Body of pancreas (tissue), 4 donors: ENCODE results near the gene DGKI. TPM values are rescaled to one million over a fixed set of nuclear protein-coding genes. Genes with fewer than 3 reads are reported as not detected.
A peak's percentile ranks its signal among the peaks of the same experiment; 100 is the strongest.

ENCODE experiments used
- ATAC-seq: fragments of 150-250 bp; one replicate; pipeline ENCODE4 v1.9.1; 2016
- DNase-seq, 4 donors: peaks; one replicate each; pipeline ENCODE4 v3.0.0-alpha.2; 2019
- H3K27ac ChIP-seq, 4 donors: fragments of 200-600 bp; sonication (generic); 1 replicate in 3 of 4; 2 replicates in 1 of 4; pipeline versions ENCODE4 v1.5.1 to v1.6.1; 2016 to 2019; ENCODE audit warnings: mild to moderate bottlenecking in 1 of 4, mixed read lengths in 1 of 4, moderate library complexity in 1 of 4
- H3K27me3 ChIP-seq, 2 donors: fragments of 200-600 bp; sonication (generic); one replicate each; pipeline ENCODE4 v1.6.0; 2016; ENCODE audit warnings: mild to moderate bottlenecking in 1 of 2
- H3K36me3 ChIP-seq, 2 donors: fragments of 200-600 bp; sonication (generic); replicated peaks in 1 of 2; 2 replicates each; pipeline ENCODE4 v1.5.1; 2016; ENCODE audit warnings: low read depth in 2 of 2; ENCODE audit not compliant: insufficient read depth in 1 of 2
- H3K4me1 ChIP-seq: fragments of 200-600 bp; sonication (generic); one replicate; pipeline ENCODE4 v1.6.0; 2016
- H3K4me3 ChIP-seq, 2 donors: fragments of 200-600 bp; sonication (generic); 1 replicate in 1 of 2; 2 replicates in 1 of 2; pipeline ENCODE4 v1.5.1; 2016 to 2019
- H3K9me3 ChIP-seq, 3 donors: fragments of 200-600 bp; sonication (generic); 1 replicate in 2 of 3; 2 replicates in 1 of 3; pipeline ENCODE4 v1.5.1; 2016
- CTCF ChIP-seq, 7 experiments: fragments of 450-650 bp in 4 of 7; fragments of 200-600 bp in 3 of 7; sonication (generic) in 3 of 7; IDR thresholded peaks; one replicate each; pipeline ENCODE4 v1.5.1; 2016 to 2019; ENCODE audit warnings: antibody characterized with exemption in 7 of 7
- POLR2A ChIP-seq, 3 donors: fragments of 450-650 bp; IDR thresholded peaks; one replicate each; pipeline ENCODE4 v1.6.1; 2016; ENCODE audit warnings: antibody characterized with exemption in 3 of 3, mild to moderate bottlenecking in 2 of 3
- WGBS, 2 donors: methylation state at CpG; one replicate each; pipeline ENCODE4 v1.1.5; 2017; 5-methylcytosine and 5-hydroxymethylcytosine counted together
- intact Hi-C: fragments of 100-400 bp; cut with DNase I; formaldehyde crosslinking; loops from one replicate; pipeline ENCODE4 v1.15.1; 2023
- total RNA-seq, 2 donors: library from RNA; depleted of rRNA; stranded (reverse); fragments of >200 nt; gene quantifications; one replicate each; pipeline ENCODE4 v1.1.0, GENCODE V29; 2016

Gene DGKI
- total RNA-seq, 2 donors from 2014 or later, result 2.6 TPM; not detected in 1

GRCh38 chr7:137626469-137627067 lies 220.2 kb downstream of the DGKI start:
- Histone ChIP-seq H3K4me1 (no peaks in the 10 kb centered on the region), H3K36me3 (no peaks in the 10 kb centered on the region), H3K9me3 (no peaks in the 10 kb centered on the region), H3K27ac (no peak overlapping the region), H3K4me3 (no peak overlapping the region), H3K27me3 (no peaks in the 10 kb centered on the region)
- no peak for TF ChIP-seq POLR2A (IDR thresholded peaks at IDR 0.05)
- peak; percentile 41 to 67 (median 54) for TF ChIP-seq CTCF (IDR thresholded peaks at IDR 0.05)
- ATAC-seq (no peak), DNase-seq (peak; percentile 36 to 48 (median 48))
- intact Hi-C loops, result no loop called here
- 12 to 13% methylated on average over 8 of the region's 8 CpGs for WGBS, 2 donors

- no peaks in the 10 kb centered on the region for H3K9me3 ChIP-seq
- H3K4me3 ChIP-seq, result no peak overlapping the region
- WGBS, 2 donors, result 68 to 70% methylated on average over 7 of the region's 7 CpGs
- H3K4me1 ChIP-seq, result no peaks in the 10 kb centered on the region
- H3K27me3 ChIP-seq, result no peaks in the 10 kb centered on the region
- no peaks in the 10 kb centered on the region for H3K36me3 ChIP-seq
- no peak for TF ChIP-seq POLR2A (IDR thresholded peaks at IDR 0.05)
- TF ChIP-seq CTCF (IDR thresholded peaks at IDR 0.05), result no peak
- DNase-seq, result no peak
- intact Hi-C loops, result no loop called here
- no peak for ATAC-seq
- no peak overlapping the region for H3K27ac ChIP-seq
Measured at GRCh38 chr7:137625197-137625596, 221.6 kb downstream of the DGKI start.

- 73 to 96% methylated on average over 1 of the region's 1 CpG for WGBS, 2 donors
- no peak overlapping the region for H3K4me3 ChIP-seq
- ATAC-seq, result no peak
Measured at GRCh38 chr7:137619181-137619580, 227.6 kb downstream of the DGKI start.

GRCh38 chr7:137618748-137619147 lies 228.0 kb downstream of the DGKI start:
- Histone ChIP-seq H3K4me3 (no peak overlapping the region), H3K27me3 (no peaks in the 10 kb centered on the region), H3K27ac (no peak overlapping the region), H3K36me3 (no peaks in the 10 kb centered on the region), H3K9me3 (no peaks in the 10 kb centered on the region), H3K4me1 (no peaks in the 10 kb centered on the region)
- WGBS, 2 donors, result 89 to 100% methylated on average over 1 of the region's 1 CpG
- no peak for ATAC-seq
- intact Hi-C loops, result no loop called here
- no peak for TF ChIP-seq CTCF (IDR thresholded peaks at IDR 0.05)
- no peak for TF ChIP-seq POLR2A (IDR thresholded peaks at IDR 0.05)
- DNase-seq, result no peak

More at GRCh38 chr7:137619181-137619580, 227.6 kb downstream of the DGKI start:
- intact Hi-C loops, result no loop called here
- H3K4me1 ChIP-seq, result no peaks in the 10 kb centered on the region
- TF ChIP-seq POLR2A (IDR thresholded peaks at IDR 0.05), result no peak
- no peak for TF ChIP-seq CTCF (IDR thresholded peaks at IDR 0.05)
- no peaks in the 10 kb centered on the region for H3K9me3 ChIP-seq
- no peak overlapping the region for H3K27ac ChIP-seq
- DNase-seq, result no peak
- no peaks in the 10 kb centered on the region for H3K27me3 ChIP-seq
- H3K36me3 ChIP-seq, result no peaks in the 10 kb centered on the region

- Histone ChIP-seq H3K4me1 (no peaks in the 10 kb centered on the region), H3K36me3 (no peaks in the 10 kb centered on the region), H3K4me3 (no peak overlapping the region), H3K27me3 (no peaks in the 10 kb centered on the region), H3K27ac (no peak overlapping the region), H3K9me3 (no peaks in the 10 kb centered on the region)
- TF ChIP-seq POLR2A (IDR thresholded peaks at IDR 0.05) (no peak), CTCF (IDR thresholded peaks at IDR 0.05) (no peak)
- DNase-seq, result no peak
- WGBS, 2 donors, result 82 to 85% methylated on average over 3 of the region's 3 CpGs
- intact Hi-C loops, result no loop called here
- no peak for ATAC-seq
Measured at GRCh38 chr7:137613006-137613525, 233.7 kb downstream of the DGKI start.
